Measurements from ENCODE around the gene ITGA5. TPM values are rescaled to one million over a fixed set of nuclear protein-coding genes. Genes with fewer than 3 reads are reported as not detected.
A peak's percentile ranks its signal among the peaks of the same experiment; 100 is the strongest.

ITGA5 gene
- total RNA-seq = 336 and 401 TPM in 2 replicates

DNA sequence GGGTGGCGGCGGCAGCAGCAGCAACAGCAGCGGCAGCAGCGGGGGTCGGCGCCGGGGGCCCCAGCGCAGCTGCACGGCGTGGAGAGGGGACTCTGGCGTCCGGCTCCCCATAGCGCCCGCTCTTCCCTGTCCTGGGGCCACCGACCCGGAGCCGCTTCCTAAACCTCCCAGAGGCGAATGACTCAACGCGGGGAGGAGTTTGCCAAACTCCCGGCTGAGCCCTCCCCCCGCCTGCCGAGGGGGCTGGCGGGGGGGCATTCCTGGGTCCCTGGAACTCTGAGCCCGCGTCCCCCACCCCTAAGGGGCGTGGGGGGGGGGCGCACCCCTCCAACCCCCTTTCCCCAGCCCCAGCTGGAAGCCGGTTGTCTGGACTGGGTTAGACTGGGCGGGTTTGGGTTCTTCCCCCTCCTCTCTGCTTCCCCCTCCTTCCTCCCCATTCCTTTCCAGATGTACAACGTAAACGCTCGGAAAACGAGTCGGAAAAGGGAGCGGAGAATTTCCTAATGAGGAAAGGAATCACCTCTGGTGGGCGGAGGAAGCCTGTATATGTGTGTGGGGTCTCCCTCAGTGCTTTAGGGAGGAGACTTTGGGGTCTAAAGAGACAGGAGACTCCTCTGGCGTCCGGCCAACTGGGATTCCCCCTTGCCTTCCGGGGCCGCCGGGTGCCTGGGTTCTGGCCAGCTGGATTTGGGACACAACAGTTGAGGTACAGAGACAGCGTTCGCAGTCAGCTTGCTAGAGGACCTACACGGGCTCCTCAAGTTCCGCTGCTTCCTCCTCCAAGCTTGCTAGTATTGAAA is at the start of gene ITGA5:
ITGA5 (minus strand) TSS at position 179 of the 800 bp plus-strand sequence; CDS start at position 111, 68 bp downstream.
- Histone ChIP-seq H4K20me1 (ENCODE audit: insufficient read depth, low read length) (peaks cover 20% of the 10 kb centered on the region), H3K4me1 (ENCODE audit: insufficient read depth, low read length) (peaks cover 75% of the 10 kb centered on the region), H3K4me2 (ENCODE audit: insufficient read depth, low read length) (peak within 1 kb of the TSS; percentile 85), H3K27ac (ENCODE audit: low read depth, low read length) (peak within 1 kb of the TSS; percentile 90), H3K79me2 (ENCODE audit: insufficient read depth, low read length) (peaks cover 56% of the 10 kb centered on the region), H3K36me3 (ENCODE audit: insufficient read depth, low read length) (peaks cover 6% of the 10 kb centered on the region), H3K27me3 (ENCODE audit: insufficient read depth, low read length) (no peaks in the 10 kb centered on the region), H3K9me3 (ENCODE audit: low read depth, low read length) (no peaks in the 10 kb centered on the region), H2AFZ (ENCODE audit: low read length) (peak within 1 kb of the TSS; percentile 84), H3K4me3 (ENCODE audit: insufficient read depth, low read length) (peak within 1 kb of the TSS; percentile 80)
- TF ChIP-seq, protein P1, sequence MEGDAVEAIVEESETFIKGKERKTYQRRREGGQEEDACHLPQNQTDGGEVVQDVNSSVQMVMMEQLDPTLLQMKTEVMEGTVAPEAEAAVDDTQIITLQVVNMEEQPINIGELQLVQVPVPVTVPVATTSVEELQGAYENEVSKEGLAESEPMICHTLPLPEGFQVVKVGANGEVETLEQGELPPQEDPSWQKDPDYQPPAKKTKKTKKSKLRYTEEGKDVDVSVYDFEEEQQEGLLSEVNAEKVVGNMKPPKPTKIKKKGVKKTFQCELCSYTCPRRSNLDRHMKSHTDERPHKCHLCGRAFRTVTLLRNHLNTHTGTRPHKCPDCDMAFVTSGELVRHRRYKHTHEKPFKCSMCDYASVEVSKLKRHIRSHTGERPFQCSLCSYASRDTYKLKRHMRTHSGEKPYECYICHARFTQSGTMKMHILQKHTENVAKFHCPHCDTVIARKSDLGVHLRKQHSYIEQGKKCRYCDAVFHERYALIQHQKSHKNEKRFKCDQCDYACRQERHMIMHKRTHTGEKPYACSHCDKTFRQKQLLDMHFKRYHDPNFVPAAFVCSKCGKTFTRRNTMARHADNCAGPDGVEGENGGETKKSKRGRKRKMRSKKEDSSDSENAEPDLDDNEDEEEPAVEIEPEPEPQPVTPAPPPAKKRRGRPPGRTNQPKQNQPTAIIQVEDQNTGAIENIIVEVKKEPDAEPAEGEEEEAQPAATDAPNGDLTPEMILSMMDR (IDR thresholded peaks at IDR 0.05; ENCODE audit: extremely low read depth, low read depth, low read length) = no peak
- DNase-seq (ENCODE audit: insufficient read length, low spot score, missing footprints) = peak; percentile 98

DNA sequence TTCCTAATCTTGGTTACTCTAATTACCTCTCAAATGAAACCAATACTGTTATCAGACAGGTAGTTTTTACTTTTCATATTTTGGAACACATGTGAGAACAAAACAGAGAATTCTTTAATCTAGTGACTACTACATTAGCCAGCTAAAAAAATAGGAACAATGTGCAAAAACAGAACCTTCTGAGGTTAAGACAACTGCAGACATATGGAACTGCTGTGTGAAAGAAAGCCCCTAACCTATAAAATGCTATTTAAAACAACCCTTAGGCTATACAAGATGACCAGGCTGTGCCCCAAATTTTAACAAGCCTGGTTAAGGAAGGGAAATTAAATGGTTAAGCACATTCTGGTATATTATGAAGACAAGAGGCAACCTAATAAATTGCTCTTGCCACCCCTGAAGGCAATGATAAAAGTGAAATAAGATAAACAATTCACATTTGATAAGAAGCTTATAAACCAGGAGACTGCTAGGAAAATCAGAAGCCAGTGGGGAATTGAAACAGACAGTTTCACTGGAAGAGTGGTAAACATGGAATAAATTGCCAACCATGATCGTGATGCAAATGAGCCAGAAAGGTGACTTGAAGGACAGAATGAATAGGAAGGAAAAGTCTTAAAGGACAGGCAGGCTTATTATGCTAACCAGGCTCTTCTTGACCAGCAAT is 46.9 kb upstream of the ITGA5 start:
- Histone ChIP-seq H3K27me3 (ENCODE audit: insufficient read depth, low read length) (peaks cover 30% of the 10 kb centered on the region), H3K4me3 (ENCODE audit: insufficient read depth, low read length) (no peak overlapping the region), H2AFZ (ENCODE audit: low read length) (no peak overlapping the region), H4K20me1 (ENCODE audit: insufficient read depth, low read length) (no peaks in the 10 kb centered on the region), H3K36me3 (ENCODE audit: insufficient read depth, low read length) (no peaks in the 10 kb centered on the region), H3K79me2 (ENCODE audit: insufficient read depth, low read length) (no peaks in the 10 kb centered on the region), H3K9me3 (ENCODE audit: low read depth, low read length) (no peaks in the 10 kb centered on the region), H3K4me2 (ENCODE audit: insufficient read depth, low read length) (no peak overlapping the region), H3K27ac (ENCODE audit: low read depth, low read length) (no peak overlapping the region), H3K4me1 (ENCODE audit: insufficient read depth, low read length) (peaks cover 6% of the 10 kb centered on the region)
- TF ChIP-seq, protein P1 (IDR thresholded peaks at IDR 0.05; ENCODE audit: extremely low read depth, low read depth, low read length) = no peak
- DNase-seq (ENCODE audit: insufficient read length, low spot score, missing footprints) = no peak

DNA sequence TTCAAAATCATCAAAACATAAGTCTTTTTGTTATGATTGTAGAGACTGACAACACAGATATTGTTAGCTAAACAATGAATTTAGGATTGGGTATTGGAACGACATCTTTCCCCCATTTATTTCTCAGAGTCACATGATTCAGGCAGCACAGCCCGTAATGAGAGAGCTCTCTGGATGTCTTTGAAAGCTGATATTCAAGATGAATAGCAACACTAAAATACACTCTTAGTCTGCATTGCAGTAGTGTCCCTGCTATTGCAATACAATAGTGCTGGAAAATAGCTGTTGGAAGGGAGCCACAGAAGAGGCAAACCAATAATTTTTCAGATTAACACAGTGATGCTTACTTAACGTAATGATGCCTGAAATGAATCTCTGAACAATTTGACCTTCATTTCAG is 44.4 kb upstream of the ITGA5 start:
- Histone ChIP-seq H3K4me3 (ENCODE audit: insufficient read depth, low read length) (no peak overlapping the region), H3K27ac (ENCODE audit: low read depth, low read length) (no peak overlapping the region), H3K36me3 (ENCODE audit: insufficient read depth, low read length) (no peaks in the 10 kb centered on the region), H3K9me3 (ENCODE audit: low read depth, low read length) (no peaks in the 10 kb centered on the region), H3K79me2 (ENCODE audit: insufficient read depth, low read length) (no peaks in the 10 kb centered on the region), H3K4me2 (ENCODE audit: insufficient read depth, low read length) (no peak overlapping the region), H4K20me1 (ENCODE audit: insufficient read depth, low read length) (no peaks in the 10 kb centered on the region), H3K4me1 (ENCODE audit: insufficient read depth, low read length) (peaks cover 6% of the 10 kb centered on the region), H2AFZ (ENCODE audit: low read length) (no peak overlapping the region), H3K27me3 (ENCODE audit: insufficient read depth, low read length) (peaks cover 25% of the 10 kb centered on the region)
- DNase-seq (ENCODE audit: insufficient read length, low spot score, missing footprints) = no peak
- TF ChIP-seq, protein P1 (IDR thresholded peaks at IDR 0.05; ENCODE audit: extremely low read depth, low read depth, low read length) = no peak

DNA sequence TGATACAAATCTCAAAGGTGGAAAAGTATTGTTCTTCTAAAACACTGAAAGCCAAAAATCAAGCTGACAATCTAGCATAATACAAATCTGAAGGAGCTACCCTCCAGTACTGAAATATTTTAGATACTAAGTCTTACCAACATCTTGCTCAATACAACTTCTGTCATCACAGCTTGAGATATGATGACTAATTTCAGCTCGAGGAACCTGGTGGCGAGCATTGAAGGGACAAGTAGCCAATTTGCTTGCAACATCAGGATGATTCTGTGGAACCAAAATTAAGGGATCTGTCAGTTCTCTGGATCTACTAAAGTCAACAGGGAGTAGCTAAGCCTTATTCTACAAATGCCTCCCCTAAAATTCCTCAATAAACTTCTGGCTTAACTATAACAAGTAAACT is 44.0 kb upstream of the ITGA5 start:
- peaks cover 23% of the 10 kb centered on the region for H3K27me3 ChIP-seq (ENCODE audit: insufficient read depth, low read length)
- DNase-seq (ENCODE audit: insufficient read length, low spot score, missing footprints) = peak; percentile 76

More for the DNA sequence above, 44.0 kb upstream of the ITGA5 start:
- TF ChIP-seq, protein P1 (IDR thresholded peaks at IDR 0.05; ENCODE audit: extremely low read depth, low read depth, low read length) = no peak
- Histone ChIP-seq H3K36me3 (ENCODE audit: insufficient read depth, low read length) (no peaks in the 10 kb centered on the region), H3K4me1 (ENCODE audit: insufficient read depth, low read length) (peaks cover 6% of the 10 kb centered on the region), H4K20me1 (ENCODE audit: insufficient read depth, low read length) (no peaks in the 10 kb centered on the region), H3K9me3 (ENCODE audit: low read depth, low read length) (no peaks in the 10 kb centered on the region), H3K79me2 (ENCODE audit: insufficient read depth, low read length) (no peaks in the 10 kb centered on the region), H3K4me3 (ENCODE audit: insufficient read depth, low read length) (no peak overlapping the region), H3K4me2 (ENCODE audit: insufficient read depth, low read length) (no peak overlapping the region), H2AFZ (ENCODE audit: low read length) (no peak overlapping the region), H3K27ac (ENCODE audit: low read depth, low read length) (no peak overlapping the region)
